ENCODE data around the gene CDR2. TPM values are rescaled to one million over a fixed set of nuclear protein-coding genes. Genes with fewer than 3 reads are reported as not detected.

The CDR2 gene
- total and polyA plus RNA-seq, 8 donors, result 17.3 to 33.1 (median 25.8) TPM

DNA sequence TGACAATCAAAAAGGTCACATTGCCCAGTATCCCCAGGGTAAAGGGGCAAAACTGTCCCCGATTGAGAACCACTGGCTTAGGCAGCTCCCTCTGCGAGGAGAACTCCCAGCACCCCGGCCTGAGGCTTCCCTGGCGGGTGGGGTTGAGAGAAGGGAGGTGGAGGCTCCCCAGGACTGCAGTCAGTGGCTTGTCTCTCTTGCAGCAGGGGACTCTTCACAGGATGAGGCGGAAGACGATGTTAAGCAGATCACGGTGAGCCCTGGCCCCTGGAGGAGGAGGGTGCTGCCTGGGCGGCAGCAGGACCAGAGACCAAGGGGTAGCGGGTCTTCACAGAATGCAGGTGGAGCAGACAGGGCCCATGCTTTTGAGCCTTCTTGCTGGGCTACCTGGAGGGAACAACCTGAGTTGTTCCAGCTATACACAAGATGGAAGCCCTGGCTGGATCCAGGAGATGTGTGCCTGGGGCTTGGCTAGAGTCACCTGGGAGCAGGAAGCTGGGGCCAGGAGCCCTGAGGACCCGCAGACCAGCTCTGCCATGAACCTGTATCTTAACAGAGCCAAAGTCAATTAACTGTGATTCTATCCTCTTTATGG, 60.4 kb downstream of the CDR2 start:
- Histone ChIP-seq H3K4me1 (no peaks in the 10 kb centered on the region), H3K27me3 (no peaks in the 10 kb centered on the region), H3K36me3 (peaks cover 0 to 100% of the 10 kb centered on the region in 2 donors), H3K27ac (no peak overlapping the region), H3K4me3 (no peak overlapping the region), H3K9me3 (no peaks in the 10 kb centered on the region)
- intact Hi-C loops (cut with DNase I), result no loop called here
- DNase-seq, result no peak
- TF ChIP-seq, protein P1, sequence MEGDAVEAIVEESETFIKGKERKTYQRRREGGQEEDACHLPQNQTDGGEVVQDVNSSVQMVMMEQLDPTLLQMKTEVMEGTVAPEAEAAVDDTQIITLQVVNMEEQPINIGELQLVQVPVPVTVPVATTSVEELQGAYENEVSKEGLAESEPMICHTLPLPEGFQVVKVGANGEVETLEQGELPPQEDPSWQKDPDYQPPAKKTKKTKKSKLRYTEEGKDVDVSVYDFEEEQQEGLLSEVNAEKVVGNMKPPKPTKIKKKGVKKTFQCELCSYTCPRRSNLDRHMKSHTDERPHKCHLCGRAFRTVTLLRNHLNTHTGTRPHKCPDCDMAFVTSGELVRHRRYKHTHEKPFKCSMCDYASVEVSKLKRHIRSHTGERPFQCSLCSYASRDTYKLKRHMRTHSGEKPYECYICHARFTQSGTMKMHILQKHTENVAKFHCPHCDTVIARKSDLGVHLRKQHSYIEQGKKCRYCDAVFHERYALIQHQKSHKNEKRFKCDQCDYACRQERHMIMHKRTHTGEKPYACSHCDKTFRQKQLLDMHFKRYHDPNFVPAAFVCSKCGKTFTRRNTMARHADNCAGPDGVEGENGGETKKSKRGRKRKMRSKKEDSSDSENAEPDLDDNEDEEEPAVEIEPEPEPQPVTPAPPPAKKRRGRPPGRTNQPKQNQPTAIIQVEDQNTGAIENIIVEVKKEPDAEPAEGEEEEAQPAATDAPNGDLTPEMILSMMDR (IDR thresholded peaks at IDR 0.05), result no peak
- no peak for ATAC-seq

DNA sequence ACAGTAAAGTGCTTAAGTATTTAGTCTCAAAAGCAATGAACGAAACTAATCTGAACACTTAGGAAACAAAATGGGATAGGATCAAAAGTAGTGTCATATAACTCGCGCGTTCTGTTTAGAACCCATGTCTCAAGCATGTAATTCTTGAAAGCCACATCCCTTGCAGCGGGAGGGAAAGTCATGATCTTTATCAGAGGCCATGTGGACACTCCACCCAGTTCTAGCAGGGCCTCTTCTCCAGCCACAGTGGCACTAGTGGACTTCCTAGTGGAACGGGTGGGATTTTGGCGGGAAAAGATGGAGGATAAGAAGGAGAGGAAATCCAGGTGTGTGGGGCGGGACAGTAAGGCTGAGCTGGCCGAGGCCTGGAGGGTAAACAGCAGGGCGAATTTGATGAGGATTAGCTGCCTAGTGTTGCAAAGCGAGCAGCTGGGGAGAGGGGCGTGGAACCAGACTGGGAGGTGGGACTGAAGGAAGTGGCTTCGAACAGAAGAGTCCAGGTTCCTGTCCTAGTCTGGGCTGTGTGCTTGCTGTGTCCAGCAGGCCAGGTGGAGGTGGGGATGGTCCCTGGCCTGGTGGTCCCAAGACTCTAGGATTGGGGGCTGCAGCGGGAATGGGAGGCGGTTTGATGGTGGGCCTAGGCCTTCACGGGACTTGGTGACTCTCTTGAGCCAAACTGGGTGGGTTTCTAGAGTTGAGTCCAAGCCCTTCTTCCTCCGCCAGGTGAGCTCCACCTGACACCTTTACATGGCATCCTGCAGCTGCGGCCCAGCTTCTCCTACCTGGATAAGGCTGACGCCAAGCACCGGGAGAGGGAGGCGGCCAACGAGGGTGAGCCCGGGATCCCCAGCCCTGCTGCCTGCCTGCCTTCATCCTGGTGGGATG, 61.3 kb downstream of the CDR2 start:
- intact Hi-C loops (cut with DNase I), result no loop called here
- ATAC-seq, result no peak
- H3K4me3 ChIP-seq, result no peak overlapping the region

DNA sequence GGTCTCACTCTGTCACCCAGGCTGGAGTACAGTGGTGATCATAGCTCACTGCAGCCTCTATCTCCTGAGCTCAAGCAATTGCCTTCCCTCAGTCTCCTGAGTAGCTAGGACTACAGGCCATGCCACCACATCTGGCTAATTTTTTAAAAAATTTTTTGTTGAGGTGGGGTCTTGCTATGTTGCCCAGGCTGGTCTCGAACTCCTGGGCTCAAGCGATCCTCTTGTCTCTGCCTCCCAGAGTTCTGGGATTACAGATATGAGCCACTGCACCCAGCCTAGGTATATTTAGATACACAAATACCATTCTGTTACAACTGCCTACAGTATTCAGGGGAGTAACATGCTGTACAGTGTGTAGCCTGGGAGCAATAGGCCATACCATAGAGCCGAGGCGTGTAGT, 62.9 kb downstream of the CDR2 start:
- intact Hi-C loops (cut with DNase I), result no loop called here
- H3K9me3 ChIP-seq, result no peaks in the 10 kb centered on the region
- TF ChIP-seq, protein P1 (IDR thresholded peaks at IDR 0.05), result no peak
- H3K27ac ChIP-seq, result no peak overlapping the region
- H3K36me3 ChIP-seq, result peaks cover 0 to 100% of the 10 kb centered on the region in 2 donors
- no peaks in the 10 kb centered on the region for H3K4me1 ChIP-seq
- ATAC-seq (no peak), DNase-seq (no peak)
- H3K4me3 ChIP-seq, result no peak overlapping the region
- no peaks in the 10 kb centered on the region for H3K27me3 ChIP-seq

More for the DNA sequence above, 61.3 kb downstream of the CDR2 start:
- H3K27ac ChIP-seq, result no peak overlapping the region
- no peaks in the 10 kb centered on the region for H3K9me3 ChIP-seq
- TF ChIP-seq, protein P1 (IDR thresholded peaks at IDR 0.05), result no peak
- H3K27me3 ChIP-seq, result no peaks in the 10 kb centered on the region
- no peaks in the 10 kb centered on the region for H3K4me1 ChIP-seq
- H3K36me3 ChIP-seq, result peaks cover 0 to 100% of the 10 kb centered on the region in 2 donors
- DNase-seq, result no peak

DNA sequence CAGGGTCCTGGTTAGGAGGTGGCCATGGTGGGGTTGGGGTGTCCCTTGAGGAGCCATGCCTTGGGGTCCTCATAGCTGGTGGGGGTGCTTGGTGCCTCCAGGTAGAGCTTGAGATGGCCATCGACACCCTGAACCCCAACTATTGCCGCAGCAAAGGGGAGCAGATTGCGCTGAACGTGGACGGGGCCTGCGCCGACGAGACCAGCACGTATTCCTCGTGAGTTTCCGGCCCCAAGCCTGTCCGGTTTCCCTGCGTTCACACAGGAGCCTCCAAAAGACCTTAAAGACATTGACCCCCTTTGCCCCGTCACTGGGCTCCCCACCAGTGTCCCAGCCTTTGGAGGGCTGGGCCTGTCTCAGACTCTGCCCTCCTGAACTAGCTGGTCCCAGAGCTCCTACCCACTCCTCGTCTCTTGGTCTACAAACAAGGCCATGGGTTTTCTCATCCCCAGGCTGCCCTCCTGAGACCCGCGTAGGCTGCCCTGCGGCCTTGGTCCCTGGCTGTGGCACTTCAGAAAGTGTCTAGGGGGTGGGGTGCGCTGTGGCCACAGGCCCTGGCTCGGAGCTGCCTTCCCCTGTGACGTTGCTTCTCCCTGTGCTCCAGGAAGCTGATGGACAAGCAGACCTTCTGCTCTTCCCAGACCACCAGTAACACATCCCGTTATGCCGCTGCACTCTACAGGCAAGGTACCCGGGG, 65.4 kb downstream of the CDR2 start:
- no peak for DNase-seq
- intact Hi-C loops (cut with DNase I), result no loop called here
- H3K27ac ChIP-seq, result no peak overlapping the region
- TF ChIP-seq, protein P1 (IDR thresholded peaks at IDR 0.05), result no peak
- ATAC-seq, result no peak
- no peak overlapping the region for H3K4me3 ChIP-seq
- peaks cover 0 to 100% of the 10 kb centered on the region in 2 donors for H3K36me3 ChIP-seq
- H3K4me1 ChIP-seq, result no peaks in the 10 kb centered on the region
- H3K9me3 ChIP-seq, result no peaks in the 10 kb centered on the region
- H3K27me3 ChIP-seq, result no peaks in the 10 kb centered on the region

DNA sequence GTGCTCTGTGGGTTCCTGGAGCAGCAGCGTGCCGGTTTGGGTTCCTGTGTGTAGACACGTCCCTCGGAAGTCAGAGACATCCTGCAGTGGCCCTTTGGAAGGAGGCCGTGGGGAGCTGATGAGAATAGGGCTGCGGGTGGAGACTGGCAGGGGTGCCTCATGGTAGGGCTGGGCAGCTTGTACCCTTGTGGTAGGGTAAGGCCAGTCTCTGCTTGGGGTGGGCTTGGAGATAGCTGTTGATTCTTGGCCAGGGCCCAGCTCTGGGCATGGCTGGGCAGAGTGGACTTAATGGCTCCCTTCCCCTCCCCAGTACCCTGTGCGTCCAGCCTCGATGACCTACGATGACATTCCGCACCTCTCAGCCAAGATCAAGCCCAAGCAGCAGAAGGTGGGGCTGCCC, 66.6 kb downstream of the CDR2 start:
- Histone ChIP-seq H3K4me3 (no peak overlapping the region), H3K36me3 (peaks cover 0 to 100% of the 10 kb centered on the region in 2 donors), H3K27me3 (no peaks in the 10 kb centered on the region), H3K27ac (no peak overlapping the region), H3K4me1 (no peaks in the 10 kb centered on the region), H3K9me3 (no peaks in the 10 kb centered on the region)
- intact Hi-C loops (cut with DNase I), result no loop called here
- ATAC-seq (no peak), DNase-seq (no peak)
- TF ChIP-seq, protein P1 (IDR thresholded peaks at IDR 0.05), result no peak

Data from left lung (tissue), 10 donors.